SJCRH30 (cell line): ENCODE measurements around the gene ZCCHC3. TPM values are rescaled to one million over a fixed set of nuclear protein-coding genes. Genes with fewer than 3 reads are reported as not detected.
A peak's percentile ranks its signal among the peaks of the same experiment; 100 is the strongest.
"Not testable (repeated sequence)": the region's sequence is repeated elsewhere in the genome, so short reads cannot be mapped to it uniquely, and the experiment has no call there.

Source experiments
- DNase-seq, 2 experiments: peaks; one replicate each; pipeline ENCODE4 v3.0.0-alpha.2; 2015 to 2020
- H3K27ac ChIP-seq: fragments of 250-450 bp; sonication (Bioruptor Pico); 2 replicates; pipeline ENCODE4 v1.5.1; 2020; ENCODE audit warnings: mild to moderate bottlenecking, moderate library complexity
- H3K27me3 ChIP-seq: fragments of 250-450 bp; sonication (Bioruptor Pico); 2 replicates; pipeline ENCODE4 v1.5.1; 2020; ENCODE audit warnings: mild to moderate bottlenecking, moderate library complexity
- H3K36me3 ChIP-seq: fragments of 250-450 bp; sonication (Bioruptor Pico); 2 replicates; pipeline ENCODE4 v1.5.1; 2020; ENCODE audit warnings: mild to moderate bottlenecking, moderate library complexity
- H3K4me1 ChIP-seq: fragments of 250-450 bp; sonication (Bioruptor Pico); 2 replicates; pipeline ENCODE4 v1.5.1; 2020; ENCODE audit warnings: mild to moderate bottlenecking, moderate library complexity
- H3K4me3 ChIP-seq: fragments of 250-450 bp; sonication (Bioruptor Pico); 2 replicates; pipeline ENCODE4 v1.5.1; 2020; ENCODE audit warnings: mild to moderate bottlenecking, moderate library complexity
- H3K9me3 ChIP-seq: fragments of 250-450 bp; sonication (Bioruptor Pico); replicated peaks from 2 replicates; pipeline ENCODE4 v1.5.1; 2020; ENCODE audit warnings: mild to moderate bottlenecking, moderate library complexity
- total RNA-seq: library from RNA; depleted of rRNA; stranded (reverse); fragments of >200 nt; shearing (Covaris generic); gene quantifications from 2 replicates; pipeline ENCODE4 v1.2.3, GENCODE V29; 2014; rRNA removed

The ZCCHC3 gene
- 44.8 and 46.5 TPM in 2 replicates for total RNA-seq

GRCh38 chr20:297098-297924, at the start of gene ZCCHC3:
Gene ZCCHC3 (plus strand): TSS chr20:297570. CDS start chr20:297587, 17 bp downstream.
- peaks cover 15% of the 10 kb centered on the region; the same call in 1 of the 2 replicates for H3K36me3 ChIP-seq
- H3K27ac ChIP-seq: peak within 1 kb of the TSS; percentile 71

GRCh38 chr20:251354-251753, 46.0 kb upstream of the ZCCHC3 start:
- 0 out of 2 replicates have a peak, but pooled peaks cover 3% of the 10 kb centered on the region for H3K27me3 ChIP-seq
- no peaks in the 10 kb centered on the region for H3K36me3 ChIP-seq
- H3K4me3 ChIP-seq: no peak overlapping the region
- H3K4me1 ChIP-seq: no peaks in the 10 kb centered on the region
- no peak for DNase-seq
- 0 out of 2 replicates have a peak, but pooled peaks cover 4% of the 10 kb centered on the region for H3K9me3 ChIP-seq
- no peak overlapping the region for H3K27ac ChIP-seq

More at GRCh38 chr20:297098-297924, at the start of gene ZCCHC3:
- no peaks in the 10 kb centered on the region for H3K27me3 ChIP-seq
- no peaks in the 10 kb centered on the region for H3K9me3 ChIP-seq
- peak within 1 kb of the TSS; percentile 81 for H3K4me3 ChIP-seq
- no peaks in the 10 kb centered on the region for H3K4me1 ChIP-seq
- peak; percentile 87 to 95 for DNase-seq

GRCh38 chr20:252801-253200, 44.6 kb upstream of the ZCCHC3 start:
- H3K27ac ChIP-seq: no peak overlapping the region
- H3K36me3 ChIP-seq: no peaks in the 10 kb centered on the region
- DNase-seq: no peak
- H3K9me3 ChIP-seq: no peaks in the 10 kb centered on the region
- 0 out of 2 replicates have a peak, but pooled peaks cover 3% of the 10 kb centered on the region for H3K27me3 ChIP-seq
- H3K4me1 ChIP-seq: no peaks in the 10 kb centered on the region
- H3K4me3 ChIP-seq: no peak overlapping the region

- not testable (repeated sequence) for H3K27me3 ChIP-seq, DNase-seq, H3K4me3 ChIP-seq, H3K4me1 ChIP-seq, H3K36me3 ChIP-seq, H3K9me3 ChIP-seq, H3K27ac ChIP-seq
Observed at GRCh38 chr20:253447-253846, 43.9 kb upstream of the ZCCHC3 start.

GRCh38 chr20:257419-257818, 40.0 kb upstream of the ZCCHC3 start, which contains the start of gene DEFB132:
Gene DEFB132 (plus strand): TSS chr20:257724. CDS start chr20:257779, 55 bp downstream.
- Histone ChIP-seq H3K4me3 (no peak within 1 kb of the TSS), H3K36me3 (no peaks in the 10 kb centered on the region), H3K27me3 (peaks cover 7% of the 10 kb centered on the region), H3K27ac (no peak within 1 kb of the TSS), H3K4me1 (no peaks in the 10 kb centered on the region), H3K9me3 (no peaks in the 10 kb centered on the region)
- DNase-seq: no peak

- Histone ChIP-seq H3K36me3 (no peaks in the 10 kb centered on the region), H3K27ac (no peak overlapping the region), H3K27me3 (peaks cover 8% of the 10 kb centered on the region), H3K4me3 (no peak overlapping the region), H3K4me1 (no peaks in the 10 kb centered on the region), H3K9me3 (no peaks in the 10 kb centered on the region)
- no peak for DNase-seq
Observed at GRCh38 chr20:258269-258858, 39.0 kb upstream of the ZCCHC3 start.

- peaks cover 8% of the 10 kb centered on the region for H3K27me3 ChIP-seq
- no peak overlapping the region for H3K4me3 ChIP-seq
- no peaks in the 10 kb centered on the region for H3K4me1 ChIP-seq
- H3K36me3 ChIP-seq: no peaks in the 10 kb centered on the region
- H3K27ac ChIP-seq: no peak overlapping the region
- DNase-seq: peak; percentile 13 to 31
- H3K9me3 ChIP-seq: no peaks in the 10 kb centered on the region
Observed at GRCh38 chr20:258963-259362, 38.4 kb upstream of the ZCCHC3 start.

- Histone ChIP-seq H3K9me3 (no peaks in the 10 kb centered on the region), H3K27me3 (peaks cover 8% of the 10 kb centered on the region), H3K36me3 (no peaks in the 10 kb centered on the region), H3K27ac (no peak overlapping the region), H3K4me1 (no peaks in the 10 kb centered on the region), H3K4me3 (no peak overlapping the region)
- DNase-seq: no peak
Observed at GRCh38 chr20:259981-260380, 37.4 kb upstream of the ZCCHC3 start.

GRCh38 chr20:263701-264100, 33.7 kb upstream of the ZCCHC3 start:
- peaks cover 17% of the 10 kb centered on the region for H3K27me3 ChIP-seq
- H3K4me3 ChIP-seq: no peak overlapping the region
- H3K27ac ChIP-seq: no peak overlapping the region
- DNase-seq: no peak
- no peaks in the 10 kb centered on the region for H3K36me3 ChIP-seq
- H3K4me1 ChIP-seq: no peaks in the 10 kb centered on the region
- no peaks in the 10 kb centered on the region for H3K9me3 ChIP-seq

- Histone ChIP-seq H3K4me1 (no peaks in the 10 kb centered on the region), H3K36me3 (no peaks in the 10 kb centered on the region), H3K27ac (no peak overlapping the region), H3K9me3 (no peaks in the 10 kb centered on the region; the same call in 1 of the 2 replicates), H3K4me3 (peak overlapping the region; percentile 54), H3K27me3 (peaks cover 15% of the 10 kb centered on the region)
- DNase-seq: peak; percentile 85 to 89
Observed at GRCh38 chr20:266596-267562, 30.5 kb upstream of the ZCCHC3 start.

GRCh38 chr20:270517-270916, 26.9 kb upstream of the ZCCHC3 start:
- DNase-seq: no peak
- Histone ChIP-seq H3K27ac (no peak overlapping the region), H3K4me3 (no peak overlapping the region)

GRCh38 chr20:271069-271468, 26.3 kb upstream of the ZCCHC3 start:
- no peak for DNase-seq
- no peak overlapping the region for H3K4me3 ChIP-seq
- H3K27me3 ChIP-seq: no peaks in the 10 kb centered on the region
- no peaks in the 10 kb centered on the region for H3K4me1 ChIP-seq
- no peaks in the 10 kb centered on the region for H3K36me3 ChIP-seq
- no peaks in the 10 kb centered on the region; the same call in 1 of the 2 replicates for H3K9me3 ChIP-seq
- H3K27ac ChIP-seq: no peak overlapping the region

More at GRCh38 chr20:270517-270916, 26.9 kb upstream of the ZCCHC3 start:
- Histone ChIP-seq H3K9me3 (no peaks in the 10 kb centered on the region; the same call in 1 of the 2 replicates), H3K27me3 (peaks cover 4% of the 10 kb centered on the region; the same call in 1 of the 2 replicates), H3K4me1 (no peaks in the 10 kb centered on the region), H3K36me3 (no peaks in the 10 kb centered on the region)

- no peaks in the 10 kb centered on the region for H3K27me3 ChIP-seq
- no peaks in the 10 kb centered on the region for H3K4me1 ChIP-seq
- no peaks in the 10 kb centered on the region; the same call in 1 of the 2 replicates for H3K9me3 ChIP-seq
- no peak overlapping the region for H3K4me3 ChIP-seq
- no peak for DNase-seq
- no peaks in the 10 kb centered on the region for H3K36me3 ChIP-seq
- H3K27ac ChIP-seq: no peak overlapping the region
Observed at GRCh38 chr20:271528-271927, 25.8 kb upstream of the ZCCHC3 start.

- Histone ChIP-seq H3K27me3 (no peaks in the 10 kb centered on the region), H3K9me3 (no peaks in the 10 kb centered on the region; the same call in 1 of the 2 replicates), H3K4me3 (no peak overlapping the region), H3K4me1 (no peaks in the 10 kb centered on the region), H3K36me3 (no peaks in the 10 kb centered on the region), H3K27ac (no peak overlapping the region)
- peak; percentile 22 to 56 for DNase-seq
Observed at GRCh38 chr20:272718-273117, 24.7 kb upstream of the ZCCHC3 start.
